Mesenchymal stem cell (in vitro differentiated cells and primary cell): Measurements from ENCODE around the gene HSPA12A.

Experiments used
- DNase-seq: peaks from one replicate; pipeline ENCODE4 v3.0.0-alpha.2; 2013
- H2AFZ ChIP-seq: one replicate; pipeline ENCODE4 v1.6.1; 2013; ENCODE audit warnings: low read depth, mild to moderate bottlenecking, control low read depth, inconsistent platforms, low read length, moderate library complexity
- H2AK5ac ChIP-seq: 2 replicates; pipeline ENCODE4 v1.6.1; 2013; ENCODE audit warnings: low read length, moderate library complexity, mild to moderate bottlenecking, inconsistent platforms; ENCODE audit not compliant: severe bottlenecking
- H2BK120ac ChIP-seq: one replicate; pipeline ENCODE4 v1.6.1; 2013; ENCODE audit warnings: low read depth, mild to moderate bottlenecking, inconsistent platforms, low read length, moderate library complexity
- H2BK12ac ChIP-seq, 2 experiments: one replicate each; pipeline ENCODE4 v1.6.1; 2013; ENCODE audit warnings: inconsistent platforms in 2 of 2, low read length in 2 of 2, mild to moderate bottlenecking in 2 of 2, moderate library complexity in 2 of 2, control low read depth in 1 of 2
- H2BK15ac ChIP-seq: one replicate; pipeline ENCODE4 v1.6.1; 2013; ENCODE audit warnings: mild to moderate bottlenecking, low read depth, inconsistent platforms; ENCODE audit not compliant: poor library complexity, severe bottlenecking
- H2BK5ac ChIP-seq: 2 replicates; pipeline ENCODE4 v1.6.1; 2013; ENCODE audit warnings: low read depth, mild to moderate bottlenecking, low read length, control low read depth, inconsistent platforms; ENCODE audit not compliant: poor library complexity, severe bottlenecking
- H3K14ac ChIP-seq, 2 experiments: one replicate each; pipeline ENCODE4 v1.6.1; 2013; ENCODE audit warnings: inconsistent platforms in 2 of 2, low read length in 2 of 2, control low read depth in 1 of 2, mild to moderate bottlenecking in 1 of 2, moderate library complexity in 1 of 2
- H3K18ac ChIP-seq, 2 experiments: one replicate each; pipeline ENCODE4 v1.6.1; 2013; ENCODE audit warnings: inconsistent platforms in 2 of 2, low read length in 2 of 2, control low read depth in 1 of 2, low read depth in 1 of 2, mild to moderate bottlenecking in 1 of 2
- H3K23ac ChIP-seq, 2 experiments: one replicate each; pipeline ENCODE4 v1.6.1; 2013; ENCODE audit warnings: inconsistent platforms in 2 of 2, low read length in 2 of 2, mild to moderate bottlenecking in 2 of 2, moderate library complexity in 2 of 2, control low read depth in 1 of 2
- H3K27ac ChIP-seq: 2 replicates; pipeline ENCODE4 v1.5.1; 2013; ENCODE audit warnings: mild to moderate bottlenecking, moderate library complexity, low read length, control low read depth, inconsistent platforms; ENCODE audit not compliant: poor library complexity, severe bottlenecking
- H3K27me3 ChIP-seq, 2 experiments: 2 replicates each; pipeline versions ENCODE4 v1.6.1 to v1.7.0; 2013; ENCODE audit warnings: low read length in 2 of 2, mild to moderate bottlenecking in 2 of 2, moderate library complexity in 2 of 2, control low read depth in 1 of 2, inconsistent platforms in 1 of 2; ENCODE audit not compliant: control insufficient read depth in 1 of 2, insufficient read depth in 1 of 2
- H3K36me3 ChIP-seq, 2 experiments: 2 replicates each; pipeline versions ENCODE4 v1.6.1 to v1.7.0; 2013; ENCODE audit warnings: low read length in 2 of 2, control low read depth in 1 of 2, inconsistent platforms in 1 of 2, low read depth in 1 of 2, mild to moderate bottlenecking in 1 of 2; ENCODE audit not compliant: insufficient read depth in 2 of 2, control insufficient read depth in 1 of 2
- H3K4ac ChIP-seq, 2 experiments: one replicate each; pipeline ENCODE4 v1.6.1; 2013; ENCODE audit warnings: inconsistent platforms in 2 of 2, low read length in 2 of 2, mild to moderate bottlenecking in 2 of 2, moderate library complexity in 2 of 2, control low read depth in 1 of 2, low read depth in 1 of 2
- H3K4me1 ChIP-seq: 2 replicates; pipeline ENCODE4 v1.6.1; 2013; ENCODE audit warnings: low read depth, low read length, control low read depth; ENCODE audit not compliant: control insufficient read depth, insufficient read depth
- H3K4me2 ChIP-seq: 2 replicates; pipeline ENCODE4 v1.6.1; 2013; ENCODE audit warnings: low read length, mild to moderate bottlenecking, inconsistent platforms; ENCODE audit not compliant: poor library complexity, severe bottlenecking
- H3K4me3 ChIP-seq, 2 experiments: 2 replicates each; pipeline versions ENCODE4 v1.5.1 to v1.7.0; 2013; ENCODE audit warnings: low read length in 2 of 2, mild to moderate bottlenecking in 2 of 2, control low read depth in 1 of 2, low read depth in 1 of 2; ENCODE audit not compliant: insufficient read depth in 1 of 2
- H3K79me1 ChIP-seq: replicated peaks from 2 replicates; pipeline ENCODE4 v1.6.1; 2013; ENCODE audit warnings: mild to moderate bottlenecking, control low read depth, low read length, inconsistent platforms; ENCODE audit not compliant: poor library complexity, severe bottlenecking
- H3K9ac ChIP-seq: 2 replicates; pipeline ENCODE4 v1.7.0; 2013; ENCODE audit warnings: mild to moderate bottlenecking, low read length, moderate library complexity
- H3K9me3 ChIP-seq: 2 replicates; pipeline ENCODE4 v1.7.0; 2013; ENCODE audit warnings: mild to moderate bottlenecking, low read length; ENCODE audit not compliant: control insufficient read depth
- H4K8ac ChIP-seq: one replicate; pipeline ENCODE4 v1.6.1; 2013; ENCODE audit warnings: inconsistent platforms, mild to moderate bottlenecking, low read length, moderate library complexity
- H4K91ac ChIP-seq: one replicate; pipeline ENCODE4 v1.6.1; 2013; ENCODE audit warnings: mild to moderate bottlenecking, low read length, inconsistent platforms
- WGBS: methylation state at CpG from one replicate; pipeline ENCODE4 v1.1.7; 2013; ENCODE audit warnings: mixed read lengths; 5-methylcytosine and 5-hydroxymethylcytosine counted together

The HSPA12A gene

GRCh38 chr10:116657863-116658551 is 84.4 kb downstream of the HSPA12A start:
- Histone ChIP-seq H4K91ac (no peak overlapping the region), H2BK5ac (no peak overlapping the region), H4K8ac (no peak overlapping the region), H3K27me3 (peaks cover 18 to 40% of the 10 kb centered on the region in 2 experiments), H3K79me1 (no peaks in the 10 kb centered on the region), H3K9ac (no peak overlapping the region), H2BK15ac (no peak overlapping the region), H3K27ac (no peak overlapping the region), H2BK12ac (no peak overlapping the region), H3K9me3 (no peaks in the 10 kb centered on the region), H2BK120ac (no peak overlapping the region), H2AFZ (no peak overlapping the region), H2AK5ac (no peak overlapping the region), H3K4me2 (no peak overlapping the region), H3K23ac (no peak overlapping the region), H3K18ac (no peak overlapping the region), H3K4ac (no peak overlapping the region), H3K14ac (no peak overlapping the region), H3K4me3 (no peak overlapping the region), H3K4me1 (no peaks in the 10 kb centered on the region), H3K36me3 (no peaks in the 10 kb centered on the region)
- WGBS, result 74% methylated on average over 4 of the region's 5 CpGs
- DNase-seq, result no peak

- WGBS, result 100% methylated on average over 2 of the region's 4 CpGs
- Histone ChIP-seq H4K8ac (no peak overlapping the region), H3K79me1 (no peaks in the 10 kb centered on the region), H3K4ac (no peak overlapping the region), H2BK12ac (no peak overlapping the region), H3K18ac (no peak overlapping the region), H3K4me1 (no peaks in the 10 kb centered on the region), H2AK5ac (no peak overlapping the region), H3K9me3 (peaks cover 2% of the 10 kb centered on the region), H2BK5ac (no peak overlapping the region), H2AFZ (no peak overlapping the region), H3K4me3 (no peak overlapping the region), H2BK120ac (no peak overlapping the region), H3K4me2 (no peak overlapping the region), H3K14ac (no peak overlapping the region), H3K23ac (no peak overlapping the region), H3K27me3 (peaks cover 12 to 40% of the 10 kb centered on the region in 2 experiments), H4K91ac (no peak overlapping the region), H3K9ac (no peak overlapping the region), H3K27ac (no peak overlapping the region), H2BK15ac (no peak overlapping the region), H3K36me3 (no peaks in the 10 kb centered on the region)
- DNase-seq, result no peak
Measured at GRCh38 chr10:116656044-116656443, 86.3 kb downstream of the HSPA12A start.

GRCh38 chr10:116655568-116655967 is 86.8 kb downstream of the HSPA12A start:
- no peak overlapping the region for H3K9ac ChIP-seq
- H3K4me1 ChIP-seq, result no peaks in the 10 kb centered on the region
- H3K14ac ChIP-seq, result no peak overlapping the region
- peaks cover 3% of the 10 kb centered on the region for H3K9me3 ChIP-seq
- DNase-seq, result no peak
- no peak overlapping the region for H3K4me3 ChIP-seq
- H2BK120ac ChIP-seq, result no peak overlapping the region
- H3K27me3 ChIP-seq, result peaks cover 12 to 36% of the 10 kb centered on the region in 2 experiments
- H4K8ac ChIP-seq, result no peak overlapping the region
- no peak overlapping the region for H3K4me2 ChIP-seq
- no peak overlapping the region for H2AFZ ChIP-seq
- H4K91ac ChIP-seq, result no peak overlapping the region
- H2BK12ac ChIP-seq, result no peak overlapping the region
- no peak overlapping the region for H3K23ac ChIP-seq
- no peaks in the 10 kb centered on the region for H3K79me1 ChIP-seq
- no peak overlapping the region for H3K18ac ChIP-seq
- no peak overlapping the region for H3K27ac ChIP-seq
- no peak overlapping the region for H3K4ac ChIP-seq
- no peak overlapping the region for H2BK5ac ChIP-seq
- no peak overlapping the region for H2BK15ac ChIP-seq
- H2AK5ac ChIP-seq, result no peak overlapping the region
- 94% methylated on average over 2 of the region's 2 CpGs for WGBS
- no peaks in the 10 kb centered on the region for H3K36me3 ChIP-seq

- WGBS, result 48% methylated on average over 4 of the region's 4 CpGs
- Histone ChIP-seq H3K18ac (no peak overlapping the region), H2AFZ (no peak overlapping the region), H3K4me1 (no peaks in the 10 kb centered on the region), H4K91ac (no peak overlapping the region), H3K9me3 (peaks cover 3% of the 10 kb centered on the region), H4K8ac (no peak overlapping the region), H3K14ac (no peak overlapping the region), H3K23ac (no peak overlapping the region), H3K4me3 (no peak overlapping the region), H3K9ac (no peak overlapping the region), H2BK12ac (no peak overlapping the region), H2AK5ac (no peak overlapping the region), H3K27ac (no peak overlapping the region), H3K4ac (no peak overlapping the region), H2BK15ac (no peak overlapping the region), H3K36me3 (no peaks in the 10 kb centered on the region), H3K4me2 (no peak overlapping the region), H3K27me3 (peaks cover 12 to 33% of the 10 kb centered on the region in 2 experiments), H3K79me1 (no peaks in the 10 kb centered on the region), H2BK120ac (no peak overlapping the region), H2BK5ac (no peak overlapping the region)
- DNase-seq, result no peak
Measured at GRCh38 chr10:116654816-116655215, 87.5 kb downstream of the HSPA12A start.
